HEK293 (cell line): Measurements from ENCODE around the gene NCSTN.

Experiments
- CTCF ChIP-seq: fragments of 450-650 bp; formaldehyde crosslinking; IDR thresholded peaks from 2 replicates; pipeline ENCODE4 v1.5.1; 2016; ENCODE audit warnings: missing biosample characterization, missing genetic modification characterization
- YY1 ChIP-seq: fragments of 450-650 bp; formaldehyde crosslinking; IDR thresholded peaks from 2 replicates; pipeline ENCODE4 v1.5.1; 2018; ENCODE audit warnings: missing biosample characterization, missing genetic modification characterization
- ZBTB26 ChIP-seq: fragments of 450-650 bp; formaldehyde crosslinking; optimal IDR thresholded peaks from 2 replicates; pipeline ENCODE3; 2016; ENCODE audit warnings: missing biosample characterization, mild to moderate bottlenecking, missing genetic modification characterization
- ZNF146 ChIP-seq: fragments of 450-650 bp; formaldehyde crosslinking; IDR thresholded peaks from 2 replicates; pipeline ENCODE4 v1.5.1; 2016; ENCODE audit warnings: missing biosample characterization, missing genetic modification characterization
- ZNF311 ChIP-seq: fragments of 450-650 bp; formaldehyde crosslinking; IDR thresholded peaks from 2 replicates; pipeline ENCODE4 v1.5.1; 2017; ENCODE audit warnings: missing biosample characterization, missing genetic modification characterization, borderline replicate concordance

GRCh38 chr1:160342526-160342925 lies 657 bp upstream of the NCSTN start:
- no peak; the same call in 1 of the 2 replicates for TF ChIP-seq ZNF146 (tag by site-specific recombination)
- no peak for TF ChIP-seq YY1 (tag by site-specific recombination)
- TF ChIP-seq ZNF311 (tag by site-specific recombination): no peak
- no peak for TF ChIP-seq CTCF (tag by site-specific recombination)
- TF ChIP-seq ZBTB26 (tag by site-specific recombination): no peak
